Neural progenitor cell (in vitro differentiated cells): ENCODE measurements around the gene ZNF564.

Experiments used
- CTCF ChIP-seq: fragments of 200-600 bp; sonication (generic); IDR thresholded peaks from 2 replicates; pipeline ENCODE4 v1.5.1; 2017; ENCODE audit warnings: antibody characterized with exemption, mild to moderate bottlenecking
- EZH2 ChIP-seq: fragments of 200-600 bp; sonication (generic); IDR thresholded peaks from 2 replicates; pipeline ENCODE4 v1.6.1; 2017; ENCODE audit warnings: antibody characterized with exemption, mild to moderate bottlenecking, moderate library complexity

- TF ChIP-seq CTCF (no peak), EZH2 (no peak)
Measured at GRCh38 chr19:12546903-12547302, 4.4 kb downstream of the ZNF564 start.
